Left lung (tissue), 10 donors: ENCODE data around the gene PRKG2. TPM values are rescaled to one million over a fixed set of nuclear protein-coding genes. Genes with fewer than 3 reads are reported as not detected.
A peak's percentile ranks its signal among the peaks of the same experiment; 100 is the strongest.

ENCODE experiments used
- ATAC-seq: fragments of 200-7000 bp; cut with Tn5 transposase; one replicate; pipeline ENCODE4 v1.9.1; 2020; ENCODE audit warnings: moderate library complexity
- DNase-seq, 4 donors: peaks; one replicate each; pipeline ENCODE4 v3.0.0-alpha.2; 2013 to 2020
- H3K27ac ChIP-seq, 2 donors: fragments of 200-600 bp; sonication (generic) in 1 of 2; one replicate each; pipeline versions ENCODE4 v1.5.0 to v1.8.0; 2020 to 2021
- H3K27me3 ChIP-seq, 2 donors: fragments of 200-600 bp; sonication (generic) in 1 of 2; one replicate each; pipeline versions ENCODE4 v1.5.0 to v1.8.0; 2020 to 2021
- H3K36me3 ChIP-seq, 2 donors: fragments of 200-600 bp; sonication (generic) in 1 of 2; one replicate each; pipeline versions ENCODE4 v1.5.0 to v1.8.0; 2020 to 2021
- H3K4me1 ChIP-seq, 2 donors: fragments of 200-600 bp; one replicate each; pipeline ENCODE4 v1.8.0; 2021
- H3K4me3 ChIP-seq, 2 donors: fragments of 200-600 bp; sonication (generic) in 1 of 2; one replicate each; pipeline versions ENCODE4 v1.5.0 to v1.8.0; 2020 to 2021; ENCODE audit warnings: mild to moderate bottlenecking in 1 of 2
- H3K9me3 ChIP-seq, 2 donors: fragments of 200-600 bp; sonication (generic) in 1 of 2; one replicate each; pipeline versions ENCODE4 v1.5.0 to v1.8.0; 2020 to 2021
- CTCF ChIP-seq, 2 donors: fragments of 200-600 bp; sonication (generic) in 1 of 2; IDR thresholded peaks; one replicate each; pipeline versions ENCODE4 v1.5.0 to v1.8.0; 2021; ENCODE audit warnings: antibody characterized with exemption in 2 of 2
- intact Hi-C, 2 donors: fragments of 100-400 bp; cut with DNase I; formaldehyde crosslinking; loops; one replicate each; pipeline versions ENCODE4 v1.11.2 to v1.14.2; 2022
- polyA plus RNA-seq, 6 donors: library from polyadenylated mRNA; unstranded; fragments of 120-200 nt; gene quantifications; one replicate each; pipeline ENCODE4 v1.2.1, GENCODE V29; 2013; ENCODE audit not compliant: insufficient read length in 6 of 6
- total RNA-seq, 2 donors: library from RNA; stranded (reverse); fragmentation: NEBNext Ultra II Directional; extraction: Animal tissue kit (Norgen Biotek cat#: 25700); gene quantifications; one replicate each; pipeline ENCODE4 v1.2.1, GENCODE V29; 2021
- donor health status: DM: no; HTN: yes; CAD: no.
- donor health status: DM: no; HTN: no; CAD: no.

Gene PRKG2
- total and polyA plus RNA-seq, 8 donors: 2.0 to 6.2 (median 3.4) TPM

DNA sequence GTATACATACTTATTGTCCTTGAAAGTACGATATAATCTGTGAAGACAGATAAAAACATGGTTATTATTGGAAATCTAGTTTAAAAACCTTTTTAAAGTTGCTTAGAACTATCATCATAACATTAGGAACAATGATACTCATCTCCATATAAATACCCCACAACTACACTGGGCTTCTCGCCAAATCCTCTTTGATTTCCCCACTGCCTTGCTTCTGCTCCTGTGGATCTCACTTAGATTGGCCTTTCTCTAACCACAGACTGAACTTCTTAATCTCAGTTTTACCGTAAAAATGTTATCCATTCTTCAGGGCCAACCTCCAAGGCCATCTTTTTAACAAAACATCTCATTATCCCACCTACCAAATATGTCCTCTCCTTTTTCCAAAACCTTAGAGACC, 77.6 kb downstream of the PRKG2 start:
- intact Hi-C loops: no loop called here

GRCh38 chr4:81136161-81136905, 78.7 kb downstream of the PRKG2 start:
- no peaks in the 10 kb centered on the region for H3K4me1 ChIP-seq
- H3K36me3 ChIP-seq: no peaks in the 10 kb centered on the region
- ATAC-seq: peak; percentile 43
- no peak overlapping the region for H3K4me3 ChIP-seq
- intact Hi-C loops: no loop called here
- peak overlapping the region in 1 of 2 donors; percentile 45 for H3K27ac ChIP-seq
- no peaks in the 10 kb centered on the region for H3K9me3 ChIP-seq
- TF ChIP-seq CTCF (IDR thresholded peaks at IDR 0.05): no peak
- no peaks in the 10 kb centered on the region for H3K27me3 ChIP-seq
- peak in 1 of 4 donors; percentile 1 for DNase-seq

More for the DNA sequence above, 77.6 kb downstream of the PRKG2 start:
- no peaks in the 10 kb centered on the region for H3K9me3 ChIP-seq
- H3K27me3 ChIP-seq: no peaks in the 10 kb centered on the region
- no peaks in the 10 kb centered on the region for H3K36me3 ChIP-seq
- H3K27ac ChIP-seq: peak overlapping the region in 1 of 2 donors; percentile 45
- ATAC-seq (no peak), DNase-seq (no peak)
- no peak for TF ChIP-seq CTCF (IDR thresholded peaks at IDR 0.05)
- no peaks in the 10 kb centered on the region for H3K4me1 ChIP-seq
- H3K4me3 ChIP-seq: no peak overlapping the region

DNA sequence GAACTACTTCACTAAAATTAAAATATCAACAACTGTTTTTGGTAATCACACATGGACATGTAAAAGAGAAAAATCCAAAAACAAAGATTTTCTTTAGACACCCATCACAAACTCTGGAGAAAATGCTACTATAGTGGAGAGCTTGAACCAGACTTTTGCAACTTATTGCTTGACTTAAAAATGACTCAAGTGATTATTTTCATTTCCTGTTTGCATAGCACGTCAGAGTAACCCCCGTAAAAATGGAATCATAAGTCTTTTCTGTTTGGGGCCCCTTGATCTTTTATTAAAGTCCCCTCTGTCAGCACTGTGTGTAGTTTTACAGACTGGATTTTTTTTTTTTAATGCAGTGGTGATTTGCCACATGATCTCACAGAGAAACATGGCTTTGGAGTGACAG, 79.5 kb downstream of the PRKG2 start:
- DNase-seq: no peak
- peak overlapping the region in 1 of 2 donors; percentile 45 for H3K27ac ChIP-seq
- intact Hi-C loops: no loop called here

GRCh38 chr4:81131563-81131962, 83.5 kb downstream of the PRKG2 start:
- intact Hi-C loops: no loop called here
- H3K27me3 ChIP-seq: no peaks in the 10 kb centered on the region
- H3K27ac ChIP-seq: no peak overlapping the region
- no peak for ATAC-seq
- no peaks in the 10 kb centered on the region for H3K4me1 ChIP-seq
- H3K36me3 ChIP-seq: no peaks in the 10 kb centered on the region
- no peak for DNase-seq
- TF ChIP-seq CTCF (IDR thresholded peaks at IDR 0.05): no peak
- H3K9me3 ChIP-seq: no peaks in the 10 kb centered on the region
- no peak overlapping the region for H3K4me3 ChIP-seq

More for the DNA sequence above, 79.5 kb downstream of the PRKG2 start:
- Histone ChIP-seq H3K4me3 (no peak overlapping the region), H3K4me1 (no peaks in the 10 kb centered on the region), H3K9me3 (no peaks in the 10 kb centered on the region), H3K27me3 (no peaks in the 10 kb centered on the region), H3K36me3 (no peaks in the 10 kb centered on the region)
- no peak for ATAC-seq
- TF ChIP-seq CTCF (IDR thresholded peaks at IDR 0.05): no peak

DNA sequence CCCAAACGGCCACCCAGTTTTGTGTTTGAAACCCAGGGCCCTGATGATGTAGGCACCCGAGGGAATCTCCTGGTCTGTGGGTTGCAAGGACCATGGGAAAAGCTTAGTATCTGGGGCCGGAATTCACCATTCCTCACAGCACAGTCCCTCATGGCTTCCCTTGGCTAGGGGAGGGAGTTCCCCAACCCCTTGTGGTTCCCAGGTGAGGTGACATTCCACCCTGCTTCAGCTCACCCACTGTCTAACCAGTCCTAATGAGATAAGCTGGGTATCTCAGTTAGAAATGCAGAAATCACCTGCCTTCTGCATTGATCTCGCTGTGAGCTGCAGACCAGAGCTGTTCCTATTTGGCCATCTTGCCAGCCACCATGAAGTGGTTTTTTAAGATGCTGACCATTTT, 84.0 kb downstream of the PRKG2 start:
- intact Hi-C loops: no loop called here
- no peak overlapping the region for H3K27ac ChIP-seq
- no peak for TF ChIP-seq CTCF (IDR thresholded peaks at IDR 0.05)
- DNase-seq: no peak
- ATAC-seq: no peak
- no peaks in the 10 kb centered on the region for H3K9me3 ChIP-seq
- H3K27me3 ChIP-seq: no peaks in the 10 kb centered on the region
- H3K4me3 ChIP-seq: no peak overlapping the region
- no peaks in the 10 kb centered on the region for H3K36me3 ChIP-seq
- no peaks in the 10 kb centered on the region for H3K4me1 ChIP-seq
